Tibial nerve (tissue), 4 donors: ENCODE results near the gene SLC66A2.
A peak's percentile ranks its signal among the peaks of the same experiment; 100 is the strongest.

Source experiments
- EP300 ChIP-seq, 2 donors: sonication (generic); formaldehyde crosslinking; IDR thresholded peaks; one replicate each; pipeline ENCODE4 v1.6.1; 2017; ENCODE audit warnings: antibody characterized with exemption in 2 of 2, mild to moderate bottlenecking in 1 of 2
- POLR2A ChIP-seq, 2 donors: fragments of 450-650 bp; IDR thresholded peaks; one replicate each; pipeline ENCODE4 v1.6.1; 2017; ENCODE audit warnings: antibody characterized with exemption in 2 of 2, mild to moderate bottlenecking in 2 of 2, moderate library complexity in 2 of 2
- TF ChIP-seq, protein P1 (sequence below), 5 experiments: fragments of 200-600 bp in 3 of 5; fragments of 450-650 bp in 2 of 5; sonication (generic) in 3 of 5; IDR thresholded peaks; one replicate each; pipeline ENCODE4 v1.5.1; 2016 to 2019; ENCODE audit warnings: antibody characterized with exemption in 5 of 5, mild to moderate bottlenecking in 3 of 5, moderate library complexity in 2 of 5

DNA sequence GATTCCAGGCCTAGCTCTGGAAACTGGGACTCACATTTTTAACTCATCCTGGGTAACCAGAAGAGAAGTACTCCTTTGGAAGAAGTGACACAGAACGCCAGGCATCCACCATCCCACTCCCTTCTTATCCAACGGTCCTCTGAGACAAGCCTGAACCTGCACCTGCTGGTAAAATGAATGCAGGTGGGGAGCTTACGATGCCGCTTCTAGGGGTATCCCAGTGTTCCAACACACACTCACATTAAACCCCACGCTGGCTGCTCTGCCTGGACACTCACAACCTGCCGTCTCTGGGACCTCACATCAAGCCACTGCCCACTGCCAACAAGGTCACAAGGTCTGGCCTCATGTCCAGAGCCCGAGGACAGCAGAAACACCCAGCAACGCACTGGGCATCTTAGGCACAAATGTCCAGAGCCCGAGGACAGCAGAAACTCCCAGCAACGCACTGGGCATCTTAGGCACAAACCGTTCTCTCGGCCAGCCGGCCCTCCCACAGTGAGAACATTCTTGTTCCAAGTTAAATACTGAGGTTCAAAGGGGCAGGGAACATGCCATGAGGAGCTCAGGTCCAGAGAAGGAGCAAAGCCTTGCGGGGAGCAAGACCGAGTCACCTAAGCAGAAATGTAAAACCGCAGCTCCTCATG is 9.9 kb downstream of the SLC66A2 start:
- TF ChIP-seq POLR2A (IDR thresholded peaks at IDR 0.05) (peak in 1 of 2 donors; percentile 18), EP300 (IDR thresholded peaks at IDR 0.05) (peak in 1 of 2 donors; percentile 75)
- TF ChIP-seq, protein P1, sequence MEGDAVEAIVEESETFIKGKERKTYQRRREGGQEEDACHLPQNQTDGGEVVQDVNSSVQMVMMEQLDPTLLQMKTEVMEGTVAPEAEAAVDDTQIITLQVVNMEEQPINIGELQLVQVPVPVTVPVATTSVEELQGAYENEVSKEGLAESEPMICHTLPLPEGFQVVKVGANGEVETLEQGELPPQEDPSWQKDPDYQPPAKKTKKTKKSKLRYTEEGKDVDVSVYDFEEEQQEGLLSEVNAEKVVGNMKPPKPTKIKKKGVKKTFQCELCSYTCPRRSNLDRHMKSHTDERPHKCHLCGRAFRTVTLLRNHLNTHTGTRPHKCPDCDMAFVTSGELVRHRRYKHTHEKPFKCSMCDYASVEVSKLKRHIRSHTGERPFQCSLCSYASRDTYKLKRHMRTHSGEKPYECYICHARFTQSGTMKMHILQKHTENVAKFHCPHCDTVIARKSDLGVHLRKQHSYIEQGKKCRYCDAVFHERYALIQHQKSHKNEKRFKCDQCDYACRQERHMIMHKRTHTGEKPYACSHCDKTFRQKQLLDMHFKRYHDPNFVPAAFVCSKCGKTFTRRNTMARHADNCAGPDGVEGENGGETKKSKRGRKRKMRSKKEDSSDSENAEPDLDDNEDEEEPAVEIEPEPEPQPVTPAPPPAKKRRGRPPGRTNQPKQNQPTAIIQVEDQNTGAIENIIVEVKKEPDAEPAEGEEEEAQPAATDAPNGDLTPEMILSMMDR (IDR thresholded peaks at IDR 0.05) = no peak
